Hematopoietic multipotent progenitor cell (in vitro differentiated cells): ENCODE measurements around the gene PRAMEF26. TPM values are rescaled to one million over a fixed set of nuclear protein-coding genes. Genes with fewer than 3 reads are reported as not detected.
"Not testable (repeated sequence)": the region's sequence is repeated elsewhere in the genome, so short reads cannot be mapped to it uniquely, and the experiment has no call there.

Experiments used
- DNase-seq, 3 donors: peaks; one replicate each; pipeline ENCODE4 v3.0.0-alpha.2; 2011 to 2015; ENCODE audit warnings: low read depth in 2 of 3, low spot score in 2 of 3
- total RNA-seq: library from RNA; depleted of rRNA; stranded (reverse); fragments of >200 nt; gene quantifications from one replicate; pipeline ENCODE4 v1.2.3, GENCODE V29; 2012

The PRAMEF26 gene
- total RNA-seq = not detected

DNA sequence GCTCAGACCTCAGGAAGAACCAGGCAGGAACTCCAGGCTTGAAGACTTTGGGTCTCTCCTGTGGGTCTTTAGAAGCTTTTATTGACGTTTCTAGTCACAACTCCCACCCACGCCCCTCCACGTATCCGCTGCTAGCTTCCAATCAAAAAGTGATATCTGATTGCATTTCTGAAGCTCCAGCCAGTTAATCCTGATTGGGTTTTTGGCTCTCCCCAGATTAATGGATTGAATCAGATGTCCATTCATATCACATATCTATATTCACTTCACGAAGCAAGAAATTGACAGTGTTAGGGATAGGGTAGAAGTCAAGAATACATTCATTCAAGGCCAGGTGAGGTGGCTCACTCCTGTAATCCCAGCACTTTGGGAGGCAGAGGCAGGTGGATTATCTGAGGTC lies at the start of gene PRAMEF26:
PRAMEF26 (minus strand) TSS at position 101 of the 400 bp plus-strand sequence. CDS start 2,914 bp downstream, outside the sequence.
- DNase-seq = not testable (repeated sequence)

DNA sequence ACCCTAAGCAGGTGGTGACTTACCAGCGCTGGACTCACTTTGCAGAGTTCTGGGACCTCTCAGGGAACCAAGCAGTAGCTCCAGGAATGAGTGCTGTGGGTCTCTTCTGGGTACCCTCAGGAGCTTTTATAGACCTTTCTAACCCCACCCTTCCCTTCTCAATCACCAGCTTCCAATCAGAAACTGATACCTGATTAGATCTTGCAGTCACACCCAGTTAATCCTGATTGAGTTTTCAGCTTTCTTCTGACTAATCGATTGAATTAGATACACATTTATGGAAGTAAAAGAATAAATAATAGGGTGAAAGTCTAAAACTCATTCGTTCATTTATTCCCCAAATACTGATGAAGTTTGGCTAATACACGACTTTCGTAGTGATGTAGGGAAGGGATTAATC lies 45.5 kb upstream of the PRAMEF26 start, which contains the start of gene PRAMEF13:
PRAMEF13 (minus strand) TSS at position 101 of the 400 bp plus-strand sequence. CDS start 1,820 bp downstream, outside the sequence.
- DNase-seq = not testable (repeated sequence)

DNA sequence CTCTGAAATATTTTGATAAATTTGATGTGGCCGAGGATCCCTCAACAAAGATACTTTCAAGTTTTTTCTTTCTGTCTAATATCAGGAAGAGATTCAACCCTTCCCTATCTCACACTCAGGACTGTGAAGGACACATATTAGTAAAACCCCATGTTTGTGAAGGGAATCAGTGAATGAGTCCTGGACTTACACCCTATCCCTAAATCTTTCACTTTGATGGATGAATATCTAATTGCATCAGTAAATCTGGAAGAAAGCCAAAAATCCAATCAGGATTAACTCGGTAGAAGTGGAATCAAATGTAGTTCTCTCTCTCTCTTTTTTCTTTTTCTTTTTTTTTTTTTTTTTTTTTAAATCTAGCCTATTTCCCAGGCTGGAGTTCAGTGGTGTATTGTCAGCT lies 15.7 kb upstream of the PRAMEF26 start, which contains the start of gene PRAMEF9:
PRAMEF9 (plus strand) TSS at position 301 of the 400 bp plus-strand sequence. CDS start 3,433 bp downstream, outside the sequence.
- not testable (repeated sequence) for DNase-seq

DNA sequence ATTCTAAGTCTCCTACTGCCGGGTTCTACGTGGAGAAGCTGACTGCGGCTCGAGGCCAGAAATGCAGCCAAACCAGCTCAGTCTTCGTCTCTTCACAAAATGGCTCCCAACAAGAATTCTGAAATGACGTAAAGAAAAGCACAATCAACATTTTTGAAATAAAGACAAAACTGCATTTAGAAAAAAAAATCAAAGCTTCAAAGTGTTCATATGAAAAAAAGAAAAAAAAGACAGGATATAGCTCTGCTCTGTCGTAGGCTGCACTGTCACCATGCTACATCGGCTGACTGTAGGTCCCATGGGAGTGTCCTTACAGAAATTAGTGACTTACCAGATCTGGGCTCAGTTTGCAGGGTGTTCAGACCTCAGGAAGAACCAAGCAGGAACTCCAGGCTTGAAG lies 9.7 kb upstream of the PRAMEF26 start, which contains the start of gene HNRNPCL4:
HNRNPCL4 (minus strand) TSS at position 101 of the 400 bp plus-strand sequence. CDS start 164 bp downstream, outside the sequence.
- DNase-seq = not testable (repeated sequence)

DNA sequence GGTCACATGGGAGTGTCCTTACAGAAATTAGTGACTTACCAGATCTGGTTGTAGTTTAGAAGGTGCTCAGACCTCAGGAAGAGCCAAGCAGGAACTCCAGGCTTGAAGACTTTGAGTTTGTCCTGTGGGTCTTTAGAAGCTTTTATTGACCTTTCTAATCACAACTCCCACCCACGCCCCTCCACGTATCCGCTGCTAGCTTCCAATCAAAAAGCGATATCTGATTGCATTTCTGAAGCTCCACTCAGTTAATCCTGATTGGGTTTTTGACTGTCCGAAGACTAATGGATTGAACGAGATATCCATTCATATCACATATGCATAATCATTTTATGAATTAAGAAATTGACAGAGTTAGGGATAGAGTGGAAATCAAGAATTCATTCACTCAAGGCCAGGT lies 39.1 kb downstream of the PRAMEF26 start, which contains the start of gene HNRNPCL2:
HNRNPCL2 (minus strand) TSS at position 101 of the 400 bp plus-strand sequence. CDS start 454 bp downstream, outside the sequence.
- DNase-seq = not testable (repeated sequence)

Other genes starting within 250 kb of the PRAMEF26 start
- gene PRAMEF7, start 239.4 kb downstream of the PRAMEF26 start, total RNA-seq = not detected
- not detected for gene PRAMEF6, start 208.4 kb downstream of the PRAMEF26 start, total RNA-seq
- gene PRAMEF27, start 99.4 kb downstream of the PRAMEF26 start, total RNA-seq = not detected
- not detected for gene HNRNPCL3, start 95.2 kb downstream of the PRAMEF26 start, total RNA-seq
- not detected for gene PRAMEF25, start 85.2 kb downstream of the PRAMEF26 start, total RNA-seq
- not detected for gene HNRNPCL2, start 39.2 kb downstream of the PRAMEF26 start, total RNA-seq
- not detected for gene HNRNPCL4, start 9.6 kb upstream of the PRAMEF26 start, total RNA-seq
- not detected for gene PRAMEF9, start 15.8 kb upstream of the PRAMEF26 start, total RNA-seq
- gene PRAMEF13, start 45.4 kb upstream of the PRAMEF26 start, total RNA-seq = not detected
- not detected for gene PRAMEF18, start 70.1 kb upstream of the PRAMEF26 start, total RNA-seq
- gene PRAMEF5, start 98.2 kb upstream of the PRAMEF26 start, total RNA-seq = not detected
- not detected for gene PRAMEF8, start 129.1 kb upstream of the PRAMEF26 start, total RNA-seq
- gene PRAMEF33, start 147.5 kb upstream of the PRAMEF26 start, total RNA-seq = not detected
- not detected for gene PRAMEF15, start 159.6 kb upstream of the PRAMEF26 start, total RNA-seq
- gene PRAMEF14, start 191.1 kb upstream of the PRAMEF26 start, total RNA-seq = not detected
- gene PRAMEF19, start 215.9 kb upstream of the PRAMEF26 start, total RNA-seq = not detected
- gene PRAMEF17, start 233.6 kb upstream of the PRAMEF26 start, total RNA-seq = not detected